GM23338 (cell line): ENCODE measurements around the gene MYDGF.

Experiments
- CTCF ChIP-seq, 2 experiments: fragments of 200-600 bp in 1 of 2; sonication (generic) in 1 of 2; conservative IDR thresholded peaks; 2 replicates each; pipeline versions ENCODE4 v1.5.1 to v1.6.1; 2016 to 2017; ENCODE audit warnings: antibody characterized with exemption in 2 of 2, low read depth in 2 of 2, mild to moderate bottlenecking in 2 of 2, moderate library complexity in 1 of 2
- REST ChIP-seq: IDR thresholded peaks from one replicate; pipeline ENCODE4 v1.6.1; 2018; ENCODE audit warnings: antibody characterized with exemption; ENCODE audit not compliant: unreplicated experiment

GRCh38 chr19:4693078-4693350, 22.9 kb upstream of the MYDGF start:
- TF ChIP-seq REST (no peak), CTCF (conservative IDR thresholded peaks at IDR 0.05; ENCODE audit: low read depth in 2 of 2) (no peak)
